Gastrocnemius medialis (tissue), 4 donors: ENCODE data around the gene TMEM178A.

Source experiments
- POLR2A ChIP-seq, 2 donors: fragments of 450-650 bp; IDR thresholded peaks; one replicate each; pipeline ENCODE4 v1.6.1; 2017; ENCODE audit warnings: antibody characterized with exemption in 2 of 2, mild to moderate bottlenecking in 2 of 2, moderate library complexity in 2 of 2
- TF ChIP-seq, protein P1 (sequence below), 5 experiments: fragments of 450-650 bp in 3 of 5; fragments of 200-600 bp in 2 of 5; sonication (generic) in 2 of 5; IDR thresholded peaks in 4 of 5; conservative IDR thresholded peaks in 1 of 5; 1 replicate in 4 of 5; 2 replicates in 1 of 5; pipeline ENCODE4 v1.5.1; 2016 to 2019; ENCODE audit warnings: antibody characterized with exemption in 5 of 5, mild to moderate bottlenecking in 3 of 5, moderate library complexity in 3 of 5

- TF ChIP-seq, protein P1, sequence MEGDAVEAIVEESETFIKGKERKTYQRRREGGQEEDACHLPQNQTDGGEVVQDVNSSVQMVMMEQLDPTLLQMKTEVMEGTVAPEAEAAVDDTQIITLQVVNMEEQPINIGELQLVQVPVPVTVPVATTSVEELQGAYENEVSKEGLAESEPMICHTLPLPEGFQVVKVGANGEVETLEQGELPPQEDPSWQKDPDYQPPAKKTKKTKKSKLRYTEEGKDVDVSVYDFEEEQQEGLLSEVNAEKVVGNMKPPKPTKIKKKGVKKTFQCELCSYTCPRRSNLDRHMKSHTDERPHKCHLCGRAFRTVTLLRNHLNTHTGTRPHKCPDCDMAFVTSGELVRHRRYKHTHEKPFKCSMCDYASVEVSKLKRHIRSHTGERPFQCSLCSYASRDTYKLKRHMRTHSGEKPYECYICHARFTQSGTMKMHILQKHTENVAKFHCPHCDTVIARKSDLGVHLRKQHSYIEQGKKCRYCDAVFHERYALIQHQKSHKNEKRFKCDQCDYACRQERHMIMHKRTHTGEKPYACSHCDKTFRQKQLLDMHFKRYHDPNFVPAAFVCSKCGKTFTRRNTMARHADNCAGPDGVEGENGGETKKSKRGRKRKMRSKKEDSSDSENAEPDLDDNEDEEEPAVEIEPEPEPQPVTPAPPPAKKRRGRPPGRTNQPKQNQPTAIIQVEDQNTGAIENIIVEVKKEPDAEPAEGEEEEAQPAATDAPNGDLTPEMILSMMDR (IDR thresholded peaks at IDR 0.05 in 4 of 5, conservative IDR thresholded peaks at IDR 0.05 in 1 of 5) = no peak
- no peak for TF ChIP-seq POLR2A (IDR thresholded peaks at IDR 0.05)
These were observed 45.6 kb upstream of the TMEM178A start for GRCh38 chr2:39620067-39620466.
